ENCODE results near the gene RAD51B. TPM values are rescaled to one million over a fixed set of nuclear protein-coding genes. Genes with fewer than 3 reads are reported as not detected.
A peak's percentile ranks its signal among the peaks of the same experiment; 100 is the strongest.

Gene RAD51B
- polyA plus RNA-seq, 1 donor (not counting 4 experiments of a cell fraction or from before 2014, with no cell fraction given) = 13.3 TPM

GRCh38 chr14:68566075-68566474, 746.5 kb downstream of the RAD51B start:
- Histone ChIP-seq H2AFZ (ENCODE audit: control insufficient read depth, low read length) (peak overlapping the region; percentile 14), H4K20me1 (ENCODE audit: control insufficient read depth, extremely low read depth, insufficient read depth, low read length) (no peaks in the 10 kb centered on the region), H3K4me2 (ENCODE audit: control insufficient read depth, extremely low read depth, insufficient read depth, low read depth, low read length) (no peak overlapping the region), H3K27ac (ENCODE audit: control insufficient read depth, insufficient read depth, low read length) (no peak overlapping the region), H3K9me3 (ENCODE audit: control insufficient read depth, low read depth, low read length) (no peaks in the 10 kb centered on the region), H3K9me1 (ENCODE audit: control insufficient read depth, extremely low read depth, insufficient read depth, low read length) (no peaks in the 10 kb centered on the region), H3K36me3 (ENCODE audit: control insufficient read depth in 2 of 2, extremely low read depth in 1 of 2, insufficient read depth in 2 of 2, low read length in 2 of 2) (no peaks in the 10 kb centered on the region), H3K79me2 (ENCODE audit: control insufficient read depth, insufficient read depth, low read length) (no peaks in the 10 kb centered on the region), H3K4me3 (ENCODE audit: control insufficient read depth in 2 of 3, extremely low read depth in 1 of 3, insufficient read depth in 2 of 3, low read depth in 1 of 3, low read length in 3 of 3) (no peak overlapping the region), H3K27me3 (ENCODE audit: control insufficient read depth, extremely low read depth, insufficient read depth, low read length) (no peaks in the 10 kb centered on the region), H3K4me1 (ENCODE audit: control insufficient read depth, extremely low read depth, insufficient read depth, low read length) (peaks cover 39% of the 10 kb centered on the region), H3K9ac (ENCODE audit: control insufficient read depth, extremely low read depth, insufficient read depth, low read length) (no peak overlapping the region)
- TF ChIP-seq EZH2 (IDR thresholded peaks at IDR 0.05; ENCODE audit: low read length) (no peak), CTCF (optimal IDR thresholded peaks at IDR 0.05 in 1 of 3, IDR thresholded peaks at IDR 0.05 in 1 of 3, conservative IDR thresholded peaks at IDR 0.05 in 1 of 3; ENCODE audit: extremely low read depth in 1 of 3, insufficient read depth in 2 of 3, low read length in 3 of 3) (no peak)
- dilution Hi-C loops (cut with MboI; ENCODE audit: extremely low pct_ligation_motif_present, low sequenced_read_pairs) = no loop called here
- peak; percentile 9 for FAIRE-seq
- no peak for DNase-seq (ENCODE audit: low read depth, low spot score)

GRCh38 chr14:68568907-68569897, 749.6 kb downstream of the RAD51B start:
- DNase-seq (ENCODE audit: low read depth, low spot score) (no peak), FAIRE-seq (no peak)
- Histone ChIP-seq H3K9ac (ENCODE audit: control insufficient read depth, extremely low read depth, insufficient read depth, low read length) (no peak overlapping the region), H3K79me2 (ENCODE audit: control insufficient read depth, insufficient read depth, low read length) (no peaks in the 10 kb centered on the region), H2AFZ (ENCODE audit: control insufficient read depth, low read length) (no peak overlapping the region), H3K4me1 (ENCODE audit: control insufficient read depth, extremely low read depth, insufficient read depth, low read length) (peaks cover 19% of the 10 kb centered on the region), H3K4me3 (ENCODE audit: control insufficient read depth in 2 of 3, extremely low read depth in 1 of 3, insufficient read depth in 2 of 3, low read depth in 1 of 3, low read length in 3 of 3) (no peak overlapping the region), H3K4me2 (ENCODE audit: control insufficient read depth, extremely low read depth, insufficient read depth, low read depth, low read length) (no peak overlapping the region), H3K9me3 (ENCODE audit: control insufficient read depth, low read depth, low read length) (no peaks in the 10 kb centered on the region), H3K36me3 (ENCODE audit: control insufficient read depth in 2 of 2, extremely low read depth in 1 of 2, insufficient read depth in 2 of 2, low read length in 2 of 2) (no peaks in the 10 kb centered on the region), H3K27ac (ENCODE audit: control insufficient read depth, insufficient read depth, low read length) (no peak overlapping the region), H3K9me1 (ENCODE audit: control insufficient read depth, extremely low read depth, insufficient read depth, low read length) (no peaks in the 10 kb centered on the region), H3K27me3 (ENCODE audit: control insufficient read depth, extremely low read depth, insufficient read depth, low read length) (no peaks in the 10 kb centered on the region), H4K20me1 (ENCODE audit: control insufficient read depth, extremely low read depth, insufficient read depth, low read length) (no peaks in the 10 kb centered on the region)
- no peak for TF ChIP-seq EZH2 (IDR thresholded peaks at IDR 0.05; ENCODE audit: low read length)
- TF ChIP-seq CTCF (optimal IDR thresholded peaks at IDR 0.05 in 1 of 3, IDR thresholded peaks at IDR 0.05 in 1 of 3, conservative IDR thresholded peaks at IDR 0.05 in 1 of 3; ENCODE audit: extremely low read depth in 1 of 3, insufficient read depth in 2 of 3, low read length in 3 of 3) = no peak
- dilution Hi-C loops (cut with MboI; ENCODE audit: extremely low pct_ligation_motif_present, low sequenced_read_pairs) = no loop called here

All from keratinocyte (primary cell).